ENCODE measurements around the gene PDE4D. TPM values are rescaled to one million over a fixed set of nuclear protein-coding genes. Genes with fewer than 3 reads are reported as not detected.

The PDE4D gene
- total RNA-seq, 1 donor from 2014 or later, result 39.2 TPM

- H3K27me3 ChIP-seq (ENCODE audit: control insufficient read depth, insufficient read depth, low read length), result no peaks in the 10 kb centered on the region
- DNase-seq (ENCODE audit: low read depth), result no peak
- H3K4me3 ChIP-seq (ENCODE audit: low read depth, low read length), result no peak overlapping the region
- no peaks in the 10 kb centered on the region for H3K36me3 ChIP-seq (ENCODE audit: control insufficient read depth, insufficient read depth, low read length)
- no peak for TF ChIP-seq CTCF (IDR thresholded peaks at IDR 0.05; ENCODE audit: insufficient read depth, low read length, poor library complexity, severe bottlenecking)
These were observed 353.2 kb downstream of the PDE4D start for GRCh38 chr5:59540366-59540765.

GRCh38 chr5:59538750-59539121 is 354.8 kb downstream of the PDE4D start:
- TF ChIP-seq CTCF (IDR thresholded peaks at IDR 0.05; ENCODE audit: insufficient read depth, low read length, poor library complexity, severe bottlenecking), result no peak
- no peak for DNase-seq (ENCODE audit: low read depth)
- no peaks in the 10 kb centered on the region for H3K36me3 ChIP-seq (ENCODE audit: control insufficient read depth, insufficient read depth, low read length)
- H3K4me3 ChIP-seq (ENCODE audit: low read depth, low read length), result no peak overlapping the region
- H3K27me3 ChIP-seq (ENCODE audit: control insufficient read depth, insufficient read depth, low read length), result no peaks in the 10 kb centered on the region

- no peaks in the 10 kb centered on the region for H3K27me3 ChIP-seq (ENCODE audit: control insufficient read depth, insufficient read depth, low read length)
- no peak for TF ChIP-seq CTCF (IDR thresholded peaks at IDR 0.05; ENCODE audit: insufficient read depth, low read length, poor library complexity, severe bottlenecking)
- no peaks in the 10 kb centered on the region for H3K36me3 ChIP-seq (ENCODE audit: control insufficient read depth, insufficient read depth, low read length)
- DNase-seq (ENCODE audit: low read depth), result no peak
- no peak overlapping the region for H3K4me3 ChIP-seq (ENCODE audit: low read depth, low read length)
These were observed 355.4 kb downstream of the PDE4D start for GRCh38 chr5:59537961-59538749.

- no peaks in the 10 kb centered on the region for H3K36me3 ChIP-seq (ENCODE audit: control insufficient read depth, insufficient read depth, low read length)
- H3K27me3 ChIP-seq (ENCODE audit: control insufficient read depth, insufficient read depth, low read length), result no peaks in the 10 kb centered on the region
- TF ChIP-seq CTCF (IDR thresholded peaks at IDR 0.05; ENCODE audit: insufficient read depth, low read length, poor library complexity, severe bottlenecking), result no peak
- no peak for DNase-seq (ENCODE audit: low read depth)
- no peak overlapping the region for H3K4me3 ChIP-seq (ENCODE audit: low read depth, low read length)
These were observed 356.7 kb downstream of the PDE4D start for GRCh38 chr5:59536875-59537274.

GRCh38 chr5:59535561-59535960 is 358.0 kb downstream of the PDE4D start:
- Histone ChIP-seq H3K36me3 (ENCODE audit: control insufficient read depth, insufficient read depth, low read length) (no peaks in the 10 kb centered on the region), H3K4me3 (ENCODE audit: low read depth, low read length) (no peak overlapping the region), H3K27me3 (ENCODE audit: control insufficient read depth, insufficient read depth, low read length) (no peaks in the 10 kb centered on the region)
- no peak for DNase-seq (ENCODE audit: low read depth)
- TF ChIP-seq CTCF (IDR thresholded peaks at IDR 0.05; ENCODE audit: insufficient read depth, low read length, poor library complexity, severe bottlenecking), result no peak

- Histone ChIP-seq H3K36me3 (ENCODE audit: control insufficient read depth, insufficient read depth, low read length) (no peaks in the 10 kb centered on the region), H3K4me3 (ENCODE audit: low read depth, low read length) (no peak overlapping the region), H3K27me3 (ENCODE audit: control insufficient read depth, insufficient read depth, low read length) (no peaks in the 10 kb centered on the region)
- no peak for DNase-seq (ENCODE audit: low read depth)
- no peak for TF ChIP-seq CTCF (IDR thresholded peaks at IDR 0.05; ENCODE audit: insufficient read depth, low read length, poor library complexity, severe bottlenecking)
These were observed 359.8 kb downstream of the PDE4D start for GRCh38 chr5:59533730-59534108.

Measured in kidney epithelial cell (primary cell).